Dendritic cell treated with granulocyte-macrophage colony-stimulating factor and Interleukin-4, amounts not matched to agents 40 ng/mL and 50 ng/mL, for 4 days (primary cell): ENCODE measurements around the gene CRISP1.
"Not testable (repeated sequence)": the region's sequence is repeated elsewhere in the genome, so short reads cannot be mapped to it uniquely, and the experiment has no call there.

Experiments used
- H3K27ac Mint-ChIP-seq: one replicate; pipeline ENCODE4 v1.8.0; 2022; ENCODE audit warnings: mild to moderate bottlenecking, mixed read lengths
- H3K27me3 Mint-ChIP-seq: one replicate; pipeline ENCODE4 v1.8.0; 2022; ENCODE audit warnings: mild to moderate bottlenecking, mixed read lengths
- H3K36me3 Mint-ChIP-seq: one replicate; pipeline ENCODE4 v1.8.0; 2022; ENCODE audit warnings: low read depth, mixed read lengths
- H3K4me1 Mint-ChIP-seq: one replicate; pipeline ENCODE4 v1.8.0; 2022; ENCODE audit warnings: low read depth, mixed read lengths
- H3K4me3 Mint-ChIP-seq: one replicate; pipeline ENCODE4 v1.8.0; 2022; ENCODE audit warnings: mild to moderate bottlenecking, moderate library complexity, mixed read lengths
- H3K9me3 Mint-ChIP-seq: one replicate; pipeline ENCODE4 v1.8.0; 2022; ENCODE audit warnings: mixed read lengths
- intact Hi-C: fragments of 100-400 bp; cut with micrococcal nuclease; formaldehyde crosslinking; loops from one replicate; pipeline ENCODE4 v1.15.0; 2022

CRISP1 gene, protein sequence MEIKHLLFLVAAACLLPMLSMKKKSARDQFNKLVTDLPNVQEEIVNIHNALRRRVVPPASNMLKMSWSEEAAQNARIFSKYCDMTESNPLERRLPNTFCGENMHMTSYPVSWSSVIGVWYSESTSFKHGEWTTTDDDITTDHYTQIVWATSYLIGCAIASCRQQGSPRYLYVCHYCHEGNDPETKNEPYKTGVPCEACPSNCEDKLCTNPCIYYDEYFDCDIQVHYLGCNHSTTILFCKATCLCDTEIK

DNA sequence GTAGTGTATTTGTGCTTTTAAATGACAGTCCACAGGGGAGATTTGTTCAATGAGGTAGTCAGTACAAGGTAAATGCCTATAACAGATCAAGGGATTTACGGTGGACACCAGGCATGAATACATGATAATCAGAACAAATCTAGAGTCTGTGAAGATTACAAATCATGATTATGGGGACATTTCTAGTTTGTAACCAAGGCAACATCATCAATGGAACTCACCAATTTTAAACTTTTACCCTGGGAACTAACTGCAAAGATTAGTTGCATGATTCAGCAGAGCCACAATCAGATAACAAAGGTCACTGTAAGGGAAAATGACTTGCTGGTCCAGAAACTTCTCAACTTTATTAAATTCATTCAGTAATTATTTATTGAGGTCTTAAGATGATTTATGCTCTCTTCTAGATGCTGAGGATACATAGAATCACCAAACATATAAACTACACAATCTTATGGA lies at the start of gene CRISP1:
Gene CRISP1, minus strand, starts transcription at position 51 of the 459 bp plus-strand sequence. CDS start 9,135 bp downstream, outside the sequence.
- no peaks in the 10 kb centered on the region for H3K27me3 Mint-ChIP-seq
- no peak within 1 kb of the TSS for H3K4me3 Mint-ChIP-seq
- peaks cover 8% of the 10 kb centered on the region for H3K9me3 Mint-ChIP-seq
- H3K36me3 Mint-ChIP-seq = no peaks in the 10 kb centered on the region
- H3K27ac Mint-ChIP-seq = no peak within 1 kb of the TSS
- no peaks in the 10 kb centered on the region for H3K4me1 Mint-ChIP-seq
- intact Hi-C loops = no loop called here

DNA sequence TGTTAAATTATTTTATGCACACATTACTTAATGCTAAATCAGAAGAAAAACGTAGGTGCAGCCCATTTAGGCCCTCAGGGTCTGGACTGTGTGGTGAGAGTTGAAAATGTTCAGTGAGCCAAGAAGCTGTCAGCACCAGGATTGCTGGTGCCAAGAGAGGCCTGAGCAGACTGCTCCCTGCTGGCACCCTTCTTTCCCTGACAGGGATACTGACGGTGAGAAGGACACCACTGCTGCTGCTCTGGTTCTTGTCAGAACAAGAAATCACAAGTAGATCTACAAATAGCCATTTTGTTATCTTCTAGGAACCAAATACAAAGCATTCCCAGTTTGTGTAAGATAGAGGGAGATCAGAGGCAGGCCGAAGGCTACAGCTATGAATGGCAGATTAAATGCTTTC lies 48.7 kb upstream of the CRISP1 start:
- H3K4me1 Mint-ChIP-seq = no peaks in the 10 kb centered on the region
- H3K36me3 Mint-ChIP-seq = no peaks in the 10 kb centered on the region
- H3K9me3 Mint-ChIP-seq = no peaks in the 10 kb centered on the region
- intact Hi-C loops = no loop called here
- H3K27me3 Mint-ChIP-seq = no peaks in the 10 kb centered on the region
- no peak overlapping the region for H3K27ac Mint-ChIP-seq
- H3K4me3 Mint-ChIP-seq = no peak overlapping the region

DNA sequence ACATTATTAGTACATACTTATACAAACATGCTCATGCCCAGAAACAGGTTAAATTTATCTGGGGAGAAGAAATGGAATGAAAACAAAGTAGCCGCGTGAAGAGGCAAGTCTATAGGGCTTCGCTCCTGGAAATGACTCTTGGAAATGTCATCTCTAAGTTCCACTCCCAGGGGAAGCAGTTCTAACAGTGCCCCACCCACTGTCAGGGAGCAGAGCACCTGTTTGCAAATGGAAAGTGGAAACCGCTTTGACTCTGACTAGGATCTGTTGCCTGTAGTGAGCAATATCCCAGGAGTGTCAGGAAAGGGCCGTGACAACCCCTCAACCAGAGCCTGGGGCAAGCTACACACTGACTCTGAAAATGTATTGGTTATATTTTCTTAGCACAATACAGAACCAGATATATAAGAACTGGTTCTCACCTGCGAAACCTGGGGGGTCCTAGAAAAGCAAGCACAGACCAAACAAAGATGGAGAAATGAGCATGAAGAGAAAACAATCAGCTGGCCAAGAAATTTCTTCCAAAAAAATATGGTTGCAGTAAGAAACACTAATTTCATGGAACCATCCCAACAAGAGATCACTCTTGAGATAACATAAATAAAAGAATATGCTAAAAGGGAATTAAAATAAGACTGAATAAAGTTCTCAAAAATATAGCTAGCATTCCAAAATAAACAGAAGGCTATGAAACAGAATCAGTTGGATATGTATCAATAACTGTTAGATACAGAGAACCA lies 47.5 kb upstream of the CRISP1 start:
- Mint-ChIP-seq H3K27ac (no peak overlapping the region), H3K4me1 (no peaks in the 10 kb centered on the region), H3K4me3 (no peak overlapping the region), H3K36me3 (no peaks in the 10 kb centered on the region), H3K9me3 (no peaks in the 10 kb centered on the region), H3K27me3 (no peaks in the 10 kb centered on the region)
- intact Hi-C loops = no loop called here

DNA sequence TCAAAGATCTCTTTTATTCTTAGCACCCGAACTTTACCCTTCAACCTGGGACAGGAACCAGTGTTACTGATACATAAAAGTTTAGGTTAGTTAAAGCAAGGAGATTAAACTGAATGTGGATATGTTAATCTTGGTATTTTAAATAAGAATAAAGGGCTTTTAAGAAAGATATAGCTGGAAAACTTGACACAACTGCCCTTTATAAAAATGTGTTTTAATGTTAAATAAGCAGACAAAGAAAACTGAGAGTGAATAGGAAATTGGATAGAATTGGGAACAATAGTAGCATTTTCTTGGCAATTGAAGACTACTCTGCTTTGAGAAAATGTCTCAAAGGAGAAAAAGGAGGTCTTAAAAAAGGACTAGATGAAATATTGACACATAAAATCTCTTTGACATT lies 45.9 kb upstream of the CRISP1 start:
- no peak overlapping the region for H3K27ac Mint-ChIP-seq
- no peaks in the 10 kb centered on the region for H3K36me3 Mint-ChIP-seq
- no peaks in the 10 kb centered on the region for H3K9me3 Mint-ChIP-seq
- no peaks in the 10 kb centered on the region for H3K27me3 Mint-ChIP-seq
- no peaks in the 10 kb centered on the region for H3K4me1 Mint-ChIP-seq
- intact Hi-C loops = no loop called here
- no peak overlapping the region for H3K4me3 Mint-ChIP-seq

DNA sequence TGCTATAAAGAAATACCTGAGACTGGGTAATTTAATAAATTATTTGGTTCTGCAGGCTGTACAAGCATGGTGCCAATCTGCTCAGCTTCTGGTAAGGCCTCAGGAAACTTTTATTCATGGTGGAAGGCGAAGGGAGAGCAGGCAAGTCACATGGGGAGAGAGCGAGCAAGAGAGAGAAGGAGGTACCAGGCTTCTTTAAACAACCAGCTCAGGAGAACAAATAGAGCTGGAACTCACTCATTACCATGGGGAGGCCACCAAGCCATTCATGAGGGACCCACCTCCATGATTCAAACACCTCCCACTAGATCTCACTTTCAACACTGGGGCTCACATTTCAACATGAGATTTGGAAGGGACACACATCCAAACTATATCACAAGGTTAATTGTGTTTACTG lies 44.9 kb upstream of the CRISP1 start:
- Mint-ChIP-seq H3K36me3 (no peaks in the 10 kb centered on the region), H3K4me3 (no peak overlapping the region), H3K4me1 (no peaks in the 10 kb centered on the region), H3K27me3 (no peaks in the 10 kb centered on the region), H3K9me3 (no peaks in the 10 kb centered on the region), H3K27ac (no peak overlapping the region)
- intact Hi-C loops = no loop called here

DNA sequence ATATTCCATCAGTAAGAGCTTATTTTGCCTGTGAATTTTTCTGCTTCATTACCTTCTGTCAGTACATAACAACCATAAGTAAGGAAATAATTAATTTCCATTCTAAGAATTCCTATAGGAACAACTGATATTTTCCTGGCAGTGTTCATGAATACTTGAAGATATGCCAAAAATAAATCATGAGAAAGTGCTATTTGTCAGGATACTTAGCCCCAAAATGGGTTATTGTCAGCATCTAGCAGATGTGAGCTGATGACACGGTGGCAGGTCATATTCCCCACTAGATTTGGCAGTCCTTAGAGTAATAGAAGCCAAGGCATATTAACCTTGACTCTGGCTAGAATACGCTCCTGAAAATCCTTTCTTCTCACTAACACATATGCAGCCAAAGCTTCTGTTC lies 43.2 kb upstream of the CRISP1 start:
- intact Hi-C loops = no loop called here
- Mint-ChIP-seq H3K9me3 (no peaks in the 10 kb centered on the region), H3K27ac (no peak overlapping the region), H3K4me3 (no peak overlapping the region), H3K4me1 (no peaks in the 10 kb centered on the region), H3K36me3 (no peaks in the 10 kb centered on the region), H3K27me3 (no peaks in the 10 kb centered on the region)

DNA sequence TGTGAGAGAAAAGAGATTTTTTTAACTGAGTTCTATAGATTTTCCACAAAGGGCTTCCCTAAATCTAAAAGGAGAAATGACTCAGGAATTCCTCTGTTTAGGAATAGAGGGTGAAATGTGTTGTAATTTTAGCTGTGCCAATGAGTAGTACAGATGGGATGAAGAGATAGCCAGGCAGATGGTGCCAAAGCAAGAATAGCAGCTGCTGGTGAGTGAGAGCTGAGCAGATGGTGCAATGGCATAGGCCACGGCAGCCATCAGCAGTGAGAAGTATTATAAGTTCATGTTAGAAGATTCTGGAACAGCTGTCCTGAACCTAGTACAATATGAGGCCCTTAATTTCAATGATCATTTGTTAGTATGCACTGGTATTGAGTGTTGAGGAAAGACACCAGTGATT lies 40.2 kb upstream of the CRISP1 start:
- no peaks in the 10 kb centered on the region for H3K36me3 Mint-ChIP-seq
- H3K27ac Mint-ChIP-seq = no peak overlapping the region
- H3K27me3 Mint-ChIP-seq = no peaks in the 10 kb centered on the region
- intact Hi-C loops = no loop called here
- no peaks in the 10 kb centered on the region for H3K4me1 Mint-ChIP-seq
- no peaks in the 10 kb centered on the region for H3K9me3 Mint-ChIP-seq
- H3K4me3 Mint-ChIP-seq = no peak overlapping the region

DNA sequence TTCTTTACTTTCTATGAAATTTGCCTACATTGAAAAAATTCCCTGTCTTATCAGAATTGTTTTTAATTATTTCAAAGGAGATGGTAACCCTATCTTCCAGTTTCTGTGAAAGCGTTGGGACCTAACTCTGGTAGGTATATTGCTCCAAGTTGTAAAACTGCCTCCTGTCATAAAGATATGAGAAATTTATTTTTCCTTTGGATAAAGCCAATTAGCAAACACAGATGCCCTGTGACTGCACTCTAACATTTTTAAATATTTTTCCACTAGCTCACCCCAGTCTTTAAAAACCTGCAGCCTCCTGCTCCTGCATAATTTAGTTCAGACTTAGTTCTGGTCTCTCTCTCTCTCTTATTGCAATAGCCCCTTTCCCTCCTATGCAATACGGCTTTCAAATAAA lies 39.0 kb upstream of the CRISP1 start:
- H3K27me3 Mint-ChIP-seq = no peaks in the 10 kb centered on the region
- intact Hi-C loops = no loop called here
- H3K4me3 Mint-ChIP-seq = no peak overlapping the region
- H3K36me3 Mint-ChIP-seq = no peaks in the 10 kb centered on the region
- no peak overlapping the region for H3K27ac Mint-ChIP-seq
- H3K4me1 Mint-ChIP-seq = no peaks in the 10 kb centered on the region
- H3K9me3 Mint-ChIP-seq = no peaks in the 10 kb centered on the region

DNA sequence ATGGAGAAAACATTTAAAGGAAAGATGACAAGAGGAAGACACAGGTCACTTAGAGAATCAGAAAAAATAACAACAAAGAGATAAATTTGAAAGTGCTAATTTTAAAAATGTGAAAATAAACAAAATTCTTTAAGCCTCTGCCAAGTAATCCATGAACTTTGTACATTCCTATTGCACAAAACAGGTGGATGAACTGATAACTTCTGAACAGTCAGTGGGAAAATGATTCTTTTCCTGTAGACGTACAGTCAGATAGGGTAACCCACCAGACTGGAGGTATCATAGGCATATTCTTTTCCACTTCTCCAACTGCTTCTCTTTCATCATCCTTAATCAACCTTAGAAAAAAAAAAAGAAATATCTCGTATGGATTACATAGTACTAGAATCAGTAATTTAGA lies 36.5 kb upstream of the CRISP1 start:
- no peak overlapping the region for H3K27ac Mint-ChIP-seq

DNA sequence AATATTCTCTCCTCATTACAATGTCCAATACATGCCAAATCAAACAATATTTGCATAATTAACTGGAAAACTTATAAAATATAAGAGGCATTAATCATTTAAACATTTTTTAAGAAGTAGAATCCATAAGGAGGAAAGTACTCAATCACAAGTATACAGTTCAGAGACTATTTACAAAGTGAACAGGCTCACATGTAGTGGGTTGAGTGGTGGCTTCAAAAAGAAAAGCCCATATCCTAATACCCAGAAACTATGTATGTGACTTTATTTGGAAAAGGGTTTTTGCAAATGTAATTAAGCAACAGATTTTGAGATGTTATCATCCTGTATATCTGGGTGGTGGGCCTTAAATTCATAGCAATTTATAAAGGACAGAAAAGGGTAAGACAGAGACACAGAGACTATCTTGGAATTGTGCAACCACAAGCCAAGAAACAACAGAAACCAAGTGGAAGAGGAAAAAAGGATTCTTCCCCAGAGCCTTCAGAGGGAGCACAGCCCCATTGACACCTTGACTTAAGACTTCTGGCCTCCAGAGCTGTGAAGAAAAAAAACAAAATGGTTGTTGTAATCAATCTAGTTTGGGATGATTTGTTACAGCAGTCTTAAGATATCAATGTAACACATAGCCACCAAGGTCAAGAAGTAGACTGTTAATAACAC lies 32.7 kb upstream of the CRISP1 start:
- no peak overlapping the region for H3K4me3 Mint-ChIP-seq
- H3K9me3 Mint-ChIP-seq = peaks cover 6% of the 10 kb centered on the region
- H3K4me1 Mint-ChIP-seq = no peaks in the 10 kb centered on the region
- H3K27ac Mint-ChIP-seq = no peak overlapping the region
- no peaks in the 10 kb centered on the region for H3K36me3 Mint-ChIP-seq
- H3K27me3 Mint-ChIP-seq = no peaks in the 10 kb centered on the region
- intact Hi-C loops = no loop called here

More for the DNA sequence above, 36.5 kb upstream of the CRISP1 start:
- intact Hi-C loops = no loop called here
- Mint-ChIP-seq H3K9me3 (no peaks in the 10 kb centered on the region), H3K27me3 (no peaks in the 10 kb centered on the region), H3K4me1 (no peaks in the 10 kb centered on the region), H3K4me3 (no peak overlapping the region), H3K36me3 (no peaks in the 10 kb centered on the region)

DNA sequence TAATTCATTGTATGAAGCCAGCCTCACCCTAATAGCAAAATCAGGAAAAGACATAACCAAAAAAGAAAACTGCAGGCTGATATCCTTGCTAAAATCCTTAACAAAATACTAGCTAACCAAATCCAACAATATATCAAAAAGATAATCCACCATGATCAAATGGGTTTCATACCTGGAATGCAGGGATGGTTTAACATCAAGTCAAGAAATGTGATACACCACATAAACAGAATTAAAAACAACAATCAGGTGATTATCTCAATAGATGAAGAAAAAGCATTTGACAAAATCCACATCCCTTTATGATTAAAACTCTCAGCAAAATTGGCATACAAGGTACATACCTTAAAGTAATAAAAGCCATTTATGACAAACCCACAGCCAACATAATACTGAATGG lies 29.2 kb upstream of the CRISP1 start:
- H3K4me1 Mint-ChIP-seq, intact Hi-C loops, H3K36me3 Mint-ChIP-seq, H3K4me3 Mint-ChIP-seq, H3K27ac Mint-ChIP-seq, H3K27me3 Mint-ChIP-seq: not testable (repeated sequence)
- peaks cover 33% of the 10 kb centered on the region for H3K9me3 Mint-ChIP-seq

DNA sequence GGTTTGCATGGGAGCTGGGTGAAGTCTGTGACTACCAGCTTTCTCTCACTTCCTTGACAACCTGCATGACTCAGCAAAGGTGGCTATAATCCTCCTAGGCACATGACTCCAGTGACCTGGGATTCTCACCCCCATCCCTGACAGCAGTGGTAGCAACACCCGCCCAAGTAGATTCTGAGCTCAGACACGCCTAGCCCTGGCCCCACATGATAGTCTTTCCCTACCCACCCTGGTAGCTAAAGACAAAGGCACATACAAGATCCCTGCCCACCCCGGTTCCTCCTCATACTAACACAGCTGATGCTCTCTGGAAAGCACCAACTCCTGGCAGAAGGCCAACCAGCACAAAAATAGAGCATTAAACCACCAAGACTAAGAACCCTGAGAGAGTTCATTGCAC lies 25.9 kb upstream of the CRISP1 start:
- H3K27me3 Mint-ChIP-seq = no peaks in the 10 kb centered on the region
- peaks cover 44% of the 10 kb centered on the region for H3K9me3 Mint-ChIP-seq
- H3K4me1 Mint-ChIP-seq = no peaks in the 10 kb centered on the region
- no peaks in the 10 kb centered on the region for H3K36me3 Mint-ChIP-seq
- no peak overlapping the region for H3K4me3 Mint-ChIP-seq
- H3K27ac Mint-ChIP-seq = no peak overlapping the region
- intact Hi-C loops = no loop called here

DNA sequence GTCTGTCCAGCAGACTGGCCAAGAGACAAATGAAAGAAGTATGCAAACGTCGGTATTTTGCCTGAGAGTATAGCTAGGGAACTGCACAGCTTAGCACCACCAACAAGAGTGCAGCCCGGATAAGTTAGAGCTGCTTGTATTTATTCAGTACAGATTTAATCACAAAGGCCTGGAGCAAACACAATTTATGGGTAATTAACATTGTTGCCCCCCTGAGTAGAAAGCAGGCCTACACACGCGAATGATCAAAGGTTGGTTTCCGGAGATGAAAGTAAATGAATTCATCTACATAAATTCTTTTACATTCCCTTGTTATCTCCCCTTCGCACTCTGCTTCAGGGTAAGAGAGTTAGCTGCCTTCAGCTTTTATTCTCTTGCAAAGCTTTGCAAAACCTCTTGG lies 24.7 kb upstream of the CRISP1 start:
- Mint-ChIP-seq H3K36me3 (no peaks in the 10 kb centered on the region), H3K9me3 (peaks cover 54% of the 10 kb centered on the region), H3K27ac (no peak overlapping the region), H3K4me3 (no peak overlapping the region), H3K27me3 (no peaks in the 10 kb centered on the region), H3K4me1 (no peaks in the 10 kb centered on the region)
- intact Hi-C loops = no loop called here

DNA sequence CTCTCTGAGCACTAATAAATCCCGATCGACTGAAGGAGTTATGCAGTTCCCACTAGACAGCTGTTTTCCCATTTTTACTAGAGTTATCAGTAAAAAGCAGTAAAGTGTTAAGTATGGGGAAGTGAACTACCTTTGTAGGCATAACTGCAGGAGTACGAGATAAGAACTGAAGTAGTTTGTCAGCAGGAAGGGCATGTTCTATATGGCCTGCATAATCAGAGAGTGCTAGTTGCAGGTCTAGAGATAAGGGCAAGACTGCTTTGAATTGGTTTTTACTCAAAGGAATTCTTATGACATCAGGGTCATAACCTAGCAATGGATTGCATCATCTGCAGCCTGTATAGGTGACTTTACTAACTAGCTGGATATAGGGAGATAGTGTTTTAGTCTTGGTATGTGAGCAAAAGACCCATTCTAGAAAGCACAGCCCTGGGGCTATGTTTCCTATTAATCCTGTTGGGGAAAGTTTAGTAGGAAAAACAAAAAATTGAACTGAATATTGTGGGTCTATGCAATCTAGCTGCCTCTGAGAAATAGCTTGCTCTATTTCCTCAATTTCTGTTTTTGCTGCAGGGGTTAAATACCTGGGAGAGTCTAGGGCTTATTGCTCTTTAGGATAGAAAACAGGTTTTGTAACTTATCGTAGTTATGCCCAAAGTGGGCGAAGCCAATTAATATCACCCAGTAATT lies 22.6 kb upstream of the CRISP1 start:
- intact Hi-C loops = no loop called here
- no peak overlapping the region for H3K27ac Mint-ChIP-seq
- H3K9me3 Mint-ChIP-seq = peaks cover 67% of the 10 kb centered on the region
- no peaks in the 10 kb centered on the region for H3K4me1 Mint-ChIP-seq
- H3K4me3 Mint-ChIP-seq = no peak overlapping the region
- no peaks in the 10 kb centered on the region for H3K36me3 Mint-ChIP-seq
- H3K27me3 Mint-ChIP-seq = no peaks in the 10 kb centered on the region
